COLO668 (cell line): ENCODE measurements around the gene RMRP.
A peak's percentile ranks its signal among the peaks of the same experiment; 100 is the strongest.

Experiments used
- DNase-seq: peaks from one replicate; lab custom pipeline; 2025; ENCODE audit not compliant: unreplicated experiment; lab: John Stamatoyannopoulos, UW

The RMRP gene

GRCh38 chr9:35666045-35666444 is 8.2 kb upstream of the RMRP start:
- no peak for DNase-seq

- no peak for DNase-seq
Observed at GRCh38 chr9:35665471-35665818, 7.6 kb upstream of the RMRP start.

GRCh38 chr9:35664531-35665470 is 7.0 kb upstream of the RMRP start, which contains the start of gene ARHGEF39:
TSS of gene ARHGEF39 (minus strand) at chr9:35665195. CDS start at chr9:35665169, 26 bp downstream.
- peak; percentile 93 for DNase-seq

GRCh38 chr9:35662437-35662836 is 4.6 kb upstream of the RMRP start:
- DNase-seq: no peak

- DNase-seq: no peak
Observed at GRCh38 chr9:35661756-35662350, 4.0 kb upstream of the RMRP start.

GRCh38 chr9:35660966-35661415 is 3.2 kb upstream of the RMRP start:
- no peak for DNase-seq

- DNase-seq: no peak
Observed at GRCh38 chr9:35659340-35659739, 1.5 kb upstream of the RMRP start.

GRCh38 chr9:35658968-35659220 is 1.1 kb upstream of the RMRP start:
- DNase-seq: peak; percentile 30

GRCh38 chr9:35658137-35658967 is 533 bp upstream of the RMRP start, which contains the start of gene CCDC107:
TSS of gene CCDC107 (plus strand) at chr9:35658292. CDS start at chr9:35658380, 88 bp downstream.
- peak; percentile 88 for DNase-seq

- no peak for DNase-seq
Observed at GRCh38 chr9:35656831-35657545, 831 bp downstream of the RMRP start.

- DNase-seq: no peak
Observed at GRCh38 chr9:35656348-35656747, 1.5 kb downstream of the RMRP start.

GRCh38 chr9:35653611-35654010 is 4.2 kb downstream of the RMRP start:
- no peak for DNase-seq

- no peak for DNase-seq
Observed at GRCh38 chr9:35652829-35653209, 5.0 kb downstream of the RMRP start.

GRCh38 chr9:35651956-35652828 is 5.6 kb downstream of the RMRP start:
- no peak for DNase-seq

- no peak for DNase-seq
Observed at GRCh38 chr9:35650341-35651158, 7.3 kb downstream of the RMRP start, which contains the start of gene SIT1. TSS of gene SIT1 (minus strand) at chr9:35650931. CDS start at chr9:35650853, 78 bp downstream.

GRCh38 chr9:35649431-35650340 is 8.1 kb downstream of the RMRP start:
- DNase-seq: no peak

- DNase-seq: peak; percentile 92
Observed at GRCh38 chr9:35646533-35647265, 11.1 kb downstream of the RMRP start.
